KOPT-K1 (cell line): ENCODE results near the gene BMPR1A.

Experiments used
- H3K27ac ChIP-seq: fragments of 200-600 bp; sonication (generic); 2 replicates; pipeline ENCODE4 v1.5.1; 2016; ENCODE audit warnings: antibody characterized with exemption, mild to moderate bottlenecking, low read depth, low read length; ENCODE audit not compliant: poor library complexity, severe bottlenecking
- H3K36me3 ChIP-seq: fragments of 200-600 bp; sonication (generic); 2 replicates; pipeline ENCODE4 v1.5.1; 2017; ENCODE audit warnings: antibody characterized with exemption, mild to moderate bottlenecking, low read length, moderate library complexity; ENCODE audit not compliant: insufficient read depth
- H3K9me3 ChIP-seq: fragments of 200-600 bp; sonication (generic); 2 replicates; pipeline ENCODE4 v1.5.1; 2017; ENCODE audit warnings: antibody characterized with exemption, low read length, mild to moderate bottlenecking; ENCODE audit not compliant: insufficient read depth, poor library complexity, severe bottlenecking

Gene BMPR1A

GRCh38 chr10:86749854-86750253 lies 6.6 kb upstream of the BMPR1A start:
- H3K27ac ChIP-seq = no peak overlapping the region
- H3K9me3 ChIP-seq = no peaks in the 10 kb centered on the region
- H3K36me3 ChIP-seq = no peaks in the 10 kb centered on the region

DNA sequence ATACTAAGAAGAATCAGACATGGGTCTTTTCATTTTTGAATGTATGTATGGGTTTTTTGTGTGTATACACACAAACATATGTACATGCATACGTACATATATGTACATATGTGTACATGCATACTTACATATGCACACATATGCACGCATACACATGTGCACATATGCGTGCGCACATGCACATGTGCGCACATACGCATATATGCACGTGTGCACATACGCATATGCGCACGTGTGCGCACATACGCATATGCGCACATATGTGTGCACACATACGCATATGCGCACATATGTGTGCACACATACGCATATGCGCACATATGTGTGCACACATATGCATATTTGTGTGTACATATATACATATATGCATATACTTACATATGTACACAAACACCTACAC lies 4.9 kb upstream of the BMPR1A start:
- no peaks in the 10 kb centered on the region for H3K36me3 ChIP-seq
- H3K27ac ChIP-seq = no peak overlapping the region
- H3K9me3 ChIP-seq = no peaks in the 10 kb centered on the region

- no peaks in the 10 kb centered on the region for H3K36me3 ChIP-seq
- no peaks in the 10 kb centered on the region for H3K9me3 ChIP-seq
- peak overlapping the region; percentile 36 for H3K27ac ChIP-seq
These were observed 4.1 kb upstream of the BMPR1A start for GRCh38 chr10:86752311-86752710.

DNA sequence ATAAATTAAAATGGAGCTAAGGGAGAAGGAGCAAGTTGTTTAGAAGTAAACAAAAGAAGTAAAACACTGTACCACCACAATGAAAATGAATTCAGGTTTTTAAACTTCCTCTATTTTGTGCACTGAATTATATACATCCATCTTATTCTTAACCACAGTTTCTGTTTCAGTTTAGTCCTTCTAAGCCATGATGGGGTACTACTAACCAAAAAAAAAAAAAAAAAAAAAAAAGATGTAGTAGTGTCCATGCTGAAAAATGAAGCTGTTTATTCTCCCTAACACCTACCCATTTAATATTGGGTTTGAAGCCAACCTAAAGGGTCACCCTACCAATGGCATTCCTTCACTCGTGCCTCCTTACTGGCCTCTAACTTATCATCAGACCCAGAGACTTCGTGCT lies 3.4 kb upstream of the BMPR1A start:
- Histone ChIP-seq H3K9me3 (no peaks in the 10 kb centered on the region), H3K27ac (peak overlapping the region; percentile 36)

GRCh38 chr10:86753638-86754434 lies 2.6 kb upstream of the BMPR1A start:
- Histone ChIP-seq H3K9me3 (no peaks in the 10 kb centered on the region), H3K27ac (peak overlapping the region; percentile 36), H3K36me3 (no peaks in the 10 kb centered on the region)

More for the DNA sequence above, 3.4 kb upstream of the BMPR1A start:
- H3K36me3 ChIP-seq = no peaks in the 10 kb centered on the region

DNA sequence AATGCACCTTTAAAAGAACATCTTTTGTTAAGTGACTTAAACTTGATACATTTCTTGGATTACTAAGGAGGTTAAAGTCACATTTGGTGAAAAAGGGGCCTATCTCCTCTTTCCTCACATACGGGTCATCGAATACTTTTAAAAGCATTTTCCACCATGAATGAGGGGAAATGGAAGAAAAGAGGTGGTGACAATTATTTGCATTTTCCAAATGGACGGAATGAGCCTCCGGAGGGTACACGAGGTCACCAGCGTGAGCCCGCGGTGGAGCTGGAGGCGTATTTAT lies 1.0 kb upstream of the BMPR1A start:
- peak overlapping the region; percentile 81 for H3K27ac ChIP-seq
- no peaks in the 10 kb centered on the region for H3K9me3 ChIP-seq
- H3K36me3 ChIP-seq = no peaks in the 10 kb centered on the region

GRCh38 chr10:86755740-86756510 lies 494 bp upstream of the BMPR1A start:
- Histone ChIP-seq H3K9me3 (no peaks in the 10 kb centered on the region), H3K27ac (peak overlapping the region; percentile 81), H3K36me3 (no peaks in the 10 kb centered on the region)

GRCh38 chr10:86757113-86757972 lies 924 bp downstream of the BMPR1A start:
- peak overlapping the region; percentile 64 for H3K27ac ChIP-seq
- H3K9me3 ChIP-seq = no peaks in the 10 kb centered on the region
- H3K36me3 ChIP-seq = no peaks in the 10 kb centered on the region

GRCh38 chr10:86758189-86759072 lies 2.0 kb downstream of the BMPR1A start:
- Histone ChIP-seq H3K27ac (no peak overlapping the region), H3K36me3 (no peaks in the 10 kb centered on the region), H3K9me3 (no peaks in the 10 kb centered on the region)

DNA sequence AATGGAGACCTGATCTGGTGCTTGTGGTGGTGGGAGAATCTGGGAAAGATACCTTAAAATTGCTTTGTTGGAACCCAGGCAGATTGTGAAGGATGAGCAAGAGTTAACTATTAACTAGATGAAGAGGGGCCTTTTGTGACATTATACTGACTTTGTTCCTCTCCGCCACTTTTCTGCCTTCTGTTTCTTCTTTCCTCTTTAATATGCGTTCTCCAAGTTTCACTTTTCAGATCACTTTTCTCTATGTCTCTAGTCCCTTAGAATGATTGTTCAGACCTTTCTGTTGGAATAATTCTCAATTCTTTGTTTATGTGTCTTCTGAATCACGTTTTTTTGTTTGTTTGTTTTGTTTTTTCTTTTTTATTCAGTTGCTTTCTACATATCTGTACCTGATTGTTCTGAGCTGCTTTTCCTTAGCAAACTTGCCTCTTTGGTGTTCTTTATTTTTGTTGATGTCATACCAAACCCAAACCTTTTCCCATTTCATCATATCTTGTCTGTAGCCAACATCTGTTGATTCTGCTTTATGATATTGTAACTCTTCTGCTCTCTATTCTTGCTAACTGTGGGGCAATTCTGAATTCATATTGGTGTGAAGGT lies 2.8 kb downstream of the BMPR1A start:
- Histone ChIP-seq H3K9me3 (no peaks in the 10 kb centered on the region), H3K27ac (no peak overlapping the region), H3K36me3 (no peaks in the 10 kb centered on the region)

DNA sequence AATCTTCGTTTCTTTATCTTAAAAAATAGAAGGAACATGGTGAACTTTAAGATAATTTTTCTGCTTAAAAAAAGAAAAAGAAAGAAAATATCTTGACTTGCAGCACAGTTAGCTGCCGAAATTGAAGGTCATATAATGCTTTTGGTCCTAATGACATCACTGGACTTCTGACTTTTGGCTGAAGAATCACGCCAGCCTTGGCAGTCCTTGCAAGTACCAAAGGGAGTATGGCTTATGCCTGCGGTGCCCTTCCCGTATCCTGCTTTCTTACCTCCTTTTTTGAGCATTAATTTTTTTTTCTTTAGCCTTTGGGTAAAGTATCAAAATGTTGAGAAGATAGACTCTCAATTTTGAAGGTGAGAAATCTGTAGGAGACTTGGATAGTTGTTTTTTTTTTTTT lies 7.0 kb downstream of the BMPR1A start:
- no peaks in the 10 kb centered on the region for H3K36me3 ChIP-seq
- no peak overlapping the region for H3K27ac ChIP-seq
- no peaks in the 10 kb centered on the region for H3K9me3 ChIP-seq

DNA sequence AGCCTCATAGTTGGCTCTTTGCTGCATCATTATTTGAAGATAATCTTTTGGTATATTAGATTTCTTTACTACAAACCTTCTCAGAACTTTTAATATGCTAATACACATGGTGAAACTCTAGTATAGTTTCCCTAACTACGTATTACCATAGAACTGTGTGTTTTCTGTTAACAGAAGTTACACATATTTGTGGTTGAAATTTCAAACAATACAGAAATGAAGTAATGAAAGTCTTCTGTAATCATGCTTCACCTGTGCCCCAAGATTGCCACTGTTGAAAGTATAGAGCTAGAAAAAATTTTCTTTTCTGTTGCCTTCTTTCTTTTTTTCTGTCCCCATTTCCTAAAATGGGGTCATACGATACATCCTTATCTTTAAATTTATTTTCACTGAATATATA lies 9.1 kb downstream of the BMPR1A start:
- Histone ChIP-seq H3K9me3 (no peaks in the 10 kb centered on the region), H3K36me3 (no peaks in the 10 kb centered on the region), H3K27ac (no peak overlapping the region)

- Histone ChIP-seq H3K36me3 (no peaks in the 10 kb centered on the region), H3K9me3 (no peaks in the 10 kb centered on the region), H3K27ac (no peak overlapping the region)
These were observed 12.1 kb downstream of the BMPR1A start for GRCh38 chr10:86768412-86769062.

GRCh38 chr10:86769991-86770390 lies 13.6 kb downstream of the BMPR1A start:
- no peak overlapping the region for H3K27ac ChIP-seq

More at GRCh38 chr10:86769991-86770390, 13.6 kb downstream of the BMPR1A start:
- Histone ChIP-seq H3K36me3 (no peaks in the 10 kb centered on the region), H3K9me3 (no peaks in the 10 kb centered on the region)
